Ascending aorta (tissue), 2 donors: ENCODE data around the gene WDR72. TPM values are rescaled to one million over a fixed set of nuclear protein-coding genes. Genes with fewer than 3 reads are reported as not detected.
"Not testable (repeated sequence)": the region's sequence is repeated elsewhere in the genome, so short reads cannot be mapped to it uniquely, and the experiment has no call there.

ENCODE experiments used
- DNase-seq, 2 donors: peaks; one replicate each; pipeline ENCODE4 v3.0.0-alpha.2; 2019; ENCODE audit warnings: low spot score in 2 of 2
- H3K27ac ChIP-seq, 2 donors: fragments of 200-600 bp; sonication (generic); one replicate each; pipeline ENCODE4 v1.5.1; 2016 to 2017; ENCODE audit warnings: mild to moderate bottlenecking in 1 of 2
- H3K27me3 ChIP-seq: fragments of 200-600 bp; sonication (generic); one replicate; pipeline ENCODE4 v1.5.1; 2017
- H3K36me3 ChIP-seq, 2 donors: fragments of 200-600 bp; sonication (generic); one replicate each; pipeline ENCODE4 v1.5.1; 2016
- H3K4me1 ChIP-seq, 2 donors: fragments of 200-600 bp; sonication (generic); one replicate each; pipeline ENCODE4 v1.5.1; 2016 to 2017; ENCODE audit warnings: mild to moderate bottlenecking in 1 of 2
- H3K4me3 ChIP-seq, 2 donors: fragments of 200-600 bp; sonication (generic); one replicate each; pipeline ENCODE4 v1.5.1; 2016 to 2017; ENCODE audit warnings: mild to moderate bottlenecking in 1 of 2
- H3K9me3 ChIP-seq, 2 donors: fragments of 200-600 bp; sonication (generic); one replicate each; pipeline ENCODE4 v1.5.1; 2016
- intact Hi-C: fragments of 100-400 bp; cut with DNase I; formaldehyde crosslinking; loops from one replicate; pipeline ENCODE4 v1.15.1; 2023
- total RNA-seq: library from RNA; depleted of rRNA; stranded (reverse); fragments of >200 nt; gene quantifications from one replicate; pipeline ENCODE4 v1.1.0, GENCODE V29; 2016
- TF ChIP-seq, protein P1 (sequence below), 3 experiments: fragments of 200-600 bp in 2 of 3; fragments of 450-650 bp in 1 of 3; sonication (generic) in 2 of 3; IDR thresholded peaks; one replicate each; pipeline ENCODE4 v1.5.1; 2016 to 2019; ENCODE audit warnings: antibody characterized with exemption in 3 of 3, mild to moderate bottlenecking in 1 of 3, moderate library complexity in 1 of 3

WDR72 gene
- total RNA-seq, 1 donor from 2014 or later, result not detected

DNA sequence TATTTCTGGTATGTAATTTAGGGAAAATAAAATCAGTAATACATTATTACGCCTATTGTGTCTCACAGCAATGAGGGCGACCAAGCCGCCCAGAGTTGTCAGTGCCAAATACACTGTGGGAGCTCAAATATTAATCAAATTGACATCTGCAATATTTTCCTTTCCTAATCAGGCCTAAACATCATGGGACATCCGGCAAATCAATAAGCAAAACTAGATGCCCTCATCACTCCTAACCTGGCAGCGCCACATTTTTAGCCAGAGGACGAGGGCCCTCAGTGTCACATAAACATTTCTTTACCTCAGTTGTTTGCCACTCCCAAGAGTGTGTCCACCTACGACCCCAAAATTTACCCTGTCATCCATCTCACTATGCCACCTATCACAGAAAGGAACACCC is 64.1 kb downstream of the WDR72 start:
- H3K4me1 ChIP-seq, result no peaks in the 10 kb centered on the region
- no peaks in the 10 kb centered on the region for H3K36me3 ChIP-seq
- H3K9me3 ChIP-seq, result no peaks in the 10 kb centered on the region
- H3K27me3 ChIP-seq, result no peaks in the 10 kb centered on the region
- intact Hi-C loops, result no loop called here
- DNase-seq, result no peak
- no peak overlapping the region for H3K4me3 ChIP-seq
- no peak overlapping the region for H3K27ac ChIP-seq
- TF ChIP-seq, protein P1, sequence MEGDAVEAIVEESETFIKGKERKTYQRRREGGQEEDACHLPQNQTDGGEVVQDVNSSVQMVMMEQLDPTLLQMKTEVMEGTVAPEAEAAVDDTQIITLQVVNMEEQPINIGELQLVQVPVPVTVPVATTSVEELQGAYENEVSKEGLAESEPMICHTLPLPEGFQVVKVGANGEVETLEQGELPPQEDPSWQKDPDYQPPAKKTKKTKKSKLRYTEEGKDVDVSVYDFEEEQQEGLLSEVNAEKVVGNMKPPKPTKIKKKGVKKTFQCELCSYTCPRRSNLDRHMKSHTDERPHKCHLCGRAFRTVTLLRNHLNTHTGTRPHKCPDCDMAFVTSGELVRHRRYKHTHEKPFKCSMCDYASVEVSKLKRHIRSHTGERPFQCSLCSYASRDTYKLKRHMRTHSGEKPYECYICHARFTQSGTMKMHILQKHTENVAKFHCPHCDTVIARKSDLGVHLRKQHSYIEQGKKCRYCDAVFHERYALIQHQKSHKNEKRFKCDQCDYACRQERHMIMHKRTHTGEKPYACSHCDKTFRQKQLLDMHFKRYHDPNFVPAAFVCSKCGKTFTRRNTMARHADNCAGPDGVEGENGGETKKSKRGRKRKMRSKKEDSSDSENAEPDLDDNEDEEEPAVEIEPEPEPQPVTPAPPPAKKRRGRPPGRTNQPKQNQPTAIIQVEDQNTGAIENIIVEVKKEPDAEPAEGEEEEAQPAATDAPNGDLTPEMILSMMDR (IDR thresholded peaks at IDR 0.05), result no peak

- H3K9me3 ChIP-seq, result no peaks in the 10 kb centered on the region
- no peak for DNase-seq
- no peaks in the 10 kb centered on the region for H3K27me3 ChIP-seq
- intact Hi-C loops, result no loop called here
- no peak overlapping the region for H3K27ac ChIP-seq
- TF ChIP-seq, protein P1 (IDR thresholded peaks at IDR 0.05), result no peak
- H3K4me1 ChIP-seq, result no peaks in the 10 kb centered on the region
- no peaks in the 10 kb centered on the region for H3K36me3 ChIP-seq
- no peak overlapping the region for H3K4me3 ChIP-seq
Observed at GRCh38 chr15:53694476-53694874, 65.0 kb downstream of the WDR72 start.

DNA sequence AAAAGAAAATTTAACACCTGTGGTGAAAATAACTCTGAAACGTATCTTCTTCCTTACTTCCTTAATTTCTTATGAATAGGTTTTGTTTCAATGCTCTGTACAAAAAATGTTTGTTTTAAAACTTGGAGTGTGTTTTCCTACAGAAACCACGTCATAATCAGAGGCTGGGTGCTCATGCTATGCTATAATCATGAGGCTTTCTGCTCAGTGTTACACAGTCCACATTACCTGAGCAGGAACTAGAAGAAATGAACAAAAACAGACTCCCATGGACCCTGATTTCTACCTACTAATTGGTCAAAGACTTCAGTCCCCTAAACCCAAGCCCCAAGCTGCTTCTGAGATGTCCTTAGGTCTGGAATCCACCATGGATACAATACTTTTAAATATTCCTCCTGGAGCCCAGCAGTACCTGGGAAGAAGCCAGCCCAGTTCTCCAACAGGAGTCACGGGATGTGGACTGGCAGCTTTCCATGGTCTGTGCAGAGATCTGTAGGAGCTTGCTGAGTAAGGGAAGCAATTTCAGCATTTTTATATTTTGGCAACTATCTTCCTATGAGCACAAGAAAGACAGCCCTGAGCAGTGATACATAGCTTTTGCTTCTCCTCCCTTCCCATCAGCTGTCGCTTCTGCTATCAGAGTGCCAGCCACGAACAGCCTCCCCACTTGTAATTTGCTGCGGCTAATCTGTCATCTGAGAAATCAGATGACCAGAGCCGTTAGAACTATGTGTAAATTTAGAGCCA is 65.6 kb downstream of the WDR72 start:
- TF ChIP-seq, protein P1 (IDR thresholded peaks at IDR 0.05), result no peak
- Histone ChIP-seq H3K27ac (no peak overlapping the region), H3K27me3 (no peaks in the 10 kb centered on the region), H3K4me3 (no peak overlapping the region), H3K36me3 (no peaks in the 10 kb centered on the region), H3K9me3 (no peaks in the 10 kb centered on the region), H3K4me1 (no peaks in the 10 kb centered on the region)
- intact Hi-C loops, result no loop called here
- DNase-seq, result no peak

- H3K27ac ChIP-seq, H3K27me3 ChIP-seq, H3K4me3 ChIP-seq, DNase-seq, H3K36me3 ChIP-seq, H3K4me1 ChIP-seq, intact Hi-C loops, H3K9me3 ChIP-seq: not testable (repeated sequence)
Observed at GRCh38 chr15:53684162-53684561, 75.3 kb downstream of the WDR72 start.

DNA sequence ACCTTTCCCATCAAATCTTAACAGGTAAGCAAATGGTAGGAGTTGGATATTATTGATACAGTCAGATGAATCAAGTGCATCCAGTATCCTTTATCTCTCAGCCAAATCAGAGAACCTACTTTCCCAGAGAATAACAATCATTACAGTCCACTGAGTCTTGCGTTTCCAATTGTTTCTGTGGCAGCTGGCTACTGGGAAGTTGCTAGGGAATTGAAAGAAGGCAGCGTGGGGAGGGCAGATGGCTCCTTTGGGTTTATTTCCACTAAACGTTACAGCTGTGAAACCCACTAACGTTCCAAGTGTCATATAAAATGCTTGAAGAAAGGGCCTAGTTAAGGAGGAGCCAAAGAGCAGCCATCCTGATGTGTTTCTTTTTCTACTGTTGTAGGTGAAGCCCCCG is 78.4 kb downstream of the WDR72 start:
- H3K27ac ChIP-seq, result no peak overlapping the region
- intact Hi-C loops, result no loop called here
- no peaks in the 10 kb centered on the region for H3K9me3 ChIP-seq
- TF ChIP-seq, protein P1 (IDR thresholded peaks at IDR 0.05), result no peak
- no peaks in the 10 kb centered on the region for H3K4me1 ChIP-seq
- no peak overlapping the region for H3K4me3 ChIP-seq
- H3K27me3 ChIP-seq, result no peaks in the 10 kb centered on the region
- H3K36me3 ChIP-seq, result no peaks in the 10 kb centered on the region
- no peak for DNase-seq

DNA sequence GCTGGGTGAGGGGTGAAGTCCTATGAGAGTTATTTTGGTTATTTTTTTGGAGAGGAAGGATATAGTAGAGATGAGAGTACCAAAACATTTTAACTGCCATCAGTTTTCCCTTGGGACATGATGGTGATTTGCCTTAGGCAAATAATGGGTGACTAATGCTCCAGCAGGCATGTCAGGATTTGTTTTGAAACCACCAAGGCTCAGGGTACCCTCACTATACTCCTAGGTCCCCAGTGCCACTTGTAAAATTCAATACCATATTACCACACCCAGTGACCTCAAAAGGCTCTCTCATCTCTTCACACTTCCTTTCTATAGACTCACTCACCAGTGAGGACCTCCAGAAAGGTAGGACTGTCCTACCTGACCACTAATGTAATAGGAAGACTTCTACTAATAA is 83.6 kb downstream of the WDR72 start:
- no peaks in the 10 kb centered on the region for H3K36me3 ChIP-seq
- H3K9me3 ChIP-seq, result no peaks in the 10 kb centered on the region
- H3K27me3 ChIP-seq, result no peaks in the 10 kb centered on the region
- no peak overlapping the region for H3K4me3 ChIP-seq
- TF ChIP-seq, protein P1 (IDR thresholded peaks at IDR 0.05), result no peak
- DNase-seq, result no peak
- no peak overlapping the region for H3K27ac ChIP-seq
- intact Hi-C loops, result no loop called here
- H3K4me1 ChIP-seq, result no peaks in the 10 kb centered on the region
